Mesendoderm (in vitro differentiated cells): ENCODE measurements around the gene ZBED2.

Experiments
- DNase-seq: peaks from one replicate; pipeline ENCODE4 v3.0.0; 2013
- H2AK5ac ChIP-seq: 2 replicates; pipeline ENCODE4 v1.6.1; 2013; ENCODE audit warnings: low read length, inconsistent platforms
- H2BK120ac ChIP-seq: 2 replicates; pipeline ENCODE4 v1.6.1; 2013; ENCODE audit warnings: low read depth, mild to moderate bottlenecking, low read length, moderate library complexity, mixed read lengths
- H2BK15ac ChIP-seq: replicated peaks from 2 replicates; pipeline ENCODE4 v1.6.1; 2013; ENCODE audit warnings: low read depth, mild to moderate bottlenecking, moderate library complexity
- H2BK5ac ChIP-seq: 2 replicates; pipeline ENCODE4 v1.6.1; 2013; ENCODE audit warnings: low read length, inconsistent platforms
- H3K18ac ChIP-seq: 2 replicates; pipeline ENCODE4 v1.6.1; 2013; ENCODE audit warnings: mild to moderate bottlenecking, low read length, mixed read lengths
- H3K23ac ChIP-seq: one replicate; pipeline ENCODE4 v1.6.1; 2013; ENCODE audit warnings: low read length
- H3K27ac ChIP-seq: 2 replicates; pipeline ENCODE4 v1.5.1; 2013; ENCODE audit warnings: low read depth, mild to moderate bottlenecking, inconsistent platforms, low read length, moderate library complexity
- H3K27me3 ChIP-seq: 2 replicates; pipeline ENCODE4 v1.6.1; 2013; ENCODE audit warnings: low read length, control low read depth, mild to moderate bottlenecking, inconsistent platforms; ENCODE audit not compliant: insufficient read depth, poor library complexity
- H3K36me3 ChIP-seq: 2 replicates; pipeline ENCODE4 v1.6.1; 2013; ENCODE audit warnings: low read length, inconsistent platforms; ENCODE audit not compliant: control insufficient read depth, insufficient read depth
- H3K4ac ChIP-seq: one replicate; pipeline ENCODE4 v1.6.1; 2013; ENCODE audit warnings: low read depth, mild to moderate bottlenecking, low read length, moderate library complexity
- H3K4me1 ChIP-seq: 2 replicates; pipeline ENCODE4 v1.6.1; 2013; ENCODE audit warnings: low read depth, low read length, inconsistent platforms; ENCODE audit not compliant: control insufficient read depth
- H3K4me2 ChIP-seq: 2 replicates; pipeline ENCODE4 v1.6.1; 2013; ENCODE audit warnings: low read length
- H3K4me3 ChIP-seq: 2 replicates; pipeline ENCODE4 v1.5.1; 2013; ENCODE audit warnings: mild to moderate bottlenecking, low read length
- H3K56ac ChIP-seq: one replicate; pipeline ENCODE4 v1.6.1; 2013; ENCODE audit warnings: low read length
- H3K79me1 ChIP-seq: 2 replicates; pipeline ENCODE4 v1.6.1; 2013; ENCODE audit warnings: low read length, inconsistent platforms
- H3K79me2 ChIP-seq: 2 replicates; pipeline ENCODE4 v1.6.1; 2013; ENCODE audit warnings: mild to moderate bottlenecking, low read length; ENCODE audit not compliant: control insufficient read depth, insufficient read depth
- H3K9ac ChIP-seq: 2 replicates; pipeline ENCODE4 v1.6.1; 2013; ENCODE audit warnings: low read length, inconsistent platforms
- H4K5ac ChIP-seq: one replicate; pipeline ENCODE4 v1.6.1; 2013; ENCODE audit warnings: low read length
- H4K8ac ChIP-seq: one replicate; pipeline ENCODE4 v1.6.1; 2013; ENCODE audit warnings: low read depth, mild to moderate bottlenecking, control low read depth, low read length, moderate library complexity
- WGBS: extraction: QIAGEN DNeasy Blood & Tissue Kit; methylation state at CpG from one replicate; pipeline ENCODE4 v1.1.7; 2013; ENCODE audit warnings: low lambda C conversion rate, missing lambda C conversion rate; ENCODE audit not compliant: insufficient coverage; ENCODE audit errors: extremely low coverage; 5-methylcytosine and 5-hydroxymethylcytosine counted together

ZBED2 gene

GRCh38 chr3:111616417-111617105 lies 21.4 kb upstream of the ZBED2 start:
- WGBS = no CpG with 5 or more reads among the region's 6 CpGs

GRCh38 chr3:111615880-111616279 lies 20.7 kb upstream of the ZBED2 start:
- H3K18ac ChIP-seq = no peak overlapping the region
- H4K8ac ChIP-seq = no peak overlapping the region
- H2BK120ac ChIP-seq = no peak overlapping the region
- no peak overlapping the region for H3K9ac ChIP-seq
- no peak overlapping the region for H2AK5ac ChIP-seq
- H3K36me3 ChIP-seq = no peaks in the 10 kb centered on the region
- no CpG with 5 or more reads among the region's 3 CpGs for WGBS
- H3K27ac ChIP-seq = no peak overlapping the region
- no peaks in the 10 kb centered on the region for H3K79me1 ChIP-seq
- H2BK15ac ChIP-seq = no peak overlapping the region
- no peak overlapping the region for H3K4me3 ChIP-seq
- H3K4me2 ChIP-seq = no peak overlapping the region
- H2BK5ac ChIP-seq = no peak overlapping the region
- DNase-seq = no peak
- H3K56ac ChIP-seq = no peak overlapping the region
- no peak overlapping the region for H4K5ac ChIP-seq
- no peaks in the 10 kb centered on the region for H3K79me2 ChIP-seq
- no peak overlapping the region for H3K4ac ChIP-seq
- H3K4me1 ChIP-seq = no peaks in the 10 kb centered on the region
- H3K23ac ChIP-seq = no peak overlapping the region
- H3K27me3 ChIP-seq = no peaks in the 10 kb centered on the region

More at GRCh38 chr3:111616417-111617105, 21.4 kb upstream of the ZBED2 start:
- H3K9ac ChIP-seq = no peak overlapping the region
- H3K4me2 ChIP-seq = no peak overlapping the region
- H2AK5ac ChIP-seq = no peak overlapping the region
- no peaks in the 10 kb centered on the region for H3K36me3 ChIP-seq
- no peak overlapping the region for H2BK15ac ChIP-seq
- no peaks in the 10 kb centered on the region for H3K4me1 ChIP-seq
- no peak overlapping the region for H3K4me3 ChIP-seq
- H3K79me2 ChIP-seq = no peaks in the 10 kb centered on the region
- H3K18ac ChIP-seq = no peak overlapping the region
- no peaks in the 10 kb centered on the region for H3K27me3 ChIP-seq
- H3K23ac ChIP-seq = no peak overlapping the region
- no peak overlapping the region for H3K56ac ChIP-seq
- no peak overlapping the region for H3K27ac ChIP-seq
- no peak overlapping the region for H4K5ac ChIP-seq
- no peak overlapping the region for H2BK120ac ChIP-seq
- H4K8ac ChIP-seq = no peak overlapping the region
- no peaks in the 10 kb centered on the region for H3K79me1 ChIP-seq
- no peak overlapping the region for H2BK5ac ChIP-seq
- DNase-seq = no peak
- no peak overlapping the region for H3K4ac ChIP-seq

- DNase-seq = no peak
- Histone ChIP-seq H2BK15ac (no peak overlapping the region), H3K4me3 (no peak overlapping the region), H3K18ac (no peak overlapping the region), H3K4ac (no peak overlapping the region), H3K27me3 (no peaks in the 10 kb centered on the region), H2BK120ac (no peak overlapping the region), H3K79me1 (no peaks in the 10 kb centered on the region), H3K27ac (no peak overlapping the region), H3K9ac (no peak overlapping the region), H4K5ac (no peak overlapping the region), H3K36me3 (no peaks in the 10 kb centered on the region), H2BK5ac (no peak overlapping the region), H3K4me1 (no peaks in the 10 kb centered on the region), H3K4me2 (no peak overlapping the region), H2AK5ac (no peak overlapping the region), H3K23ac (no peak overlapping the region), H4K8ac (no peak overlapping the region), H3K79me2 (no peaks in the 10 kb centered on the region), H3K56ac (no peak overlapping the region)
- no CpG with 5 or more reads among the region's 1 CpG for WGBS
Measured at GRCh38 chr3:111613294-111613693, 18.1 kb upstream of the ZBED2 start.

- Histone ChIP-seq H2BK5ac (no peak overlapping the region), H3K4ac (no peak overlapping the region), H3K27me3 (no peaks in the 10 kb centered on the region), H3K27ac (no peak overlapping the region), H3K36me3 (no peaks in the 10 kb centered on the region), H3K4me3 (no peak overlapping the region), H3K4me1 (no peaks in the 10 kb centered on the region), H3K79me1 (no peaks in the 10 kb centered on the region), H3K79me2 (no peaks in the 10 kb centered on the region), H2BK120ac (no peak overlapping the region), H4K5ac (no peak overlapping the region), H3K56ac (no peak overlapping the region), H3K4me2 (no peak overlapping the region), H3K18ac (no peak overlapping the region), H4K8ac (no peak overlapping the region), H2BK15ac (no peak overlapping the region), H3K23ac (no peak overlapping the region), H2AK5ac (no peak overlapping the region), H3K9ac (no peak overlapping the region)
- no peak for DNase-seq
- WGBS = no CpG with 5 or more reads among the region's 8 CpGs
Measured at GRCh38 chr3:111610612-111611054, 15.5 kb upstream of the ZBED2 start.

GRCh38 chr3:111610189-111610588 lies 15.0 kb upstream of the ZBED2 start:
- H2BK15ac ChIP-seq = no peak overlapping the region
- H3K4me3 ChIP-seq = no peak overlapping the region
- H3K56ac ChIP-seq = no peak overlapping the region
- no peaks in the 10 kb centered on the region for H3K27me3 ChIP-seq
- H4K8ac ChIP-seq = no peak overlapping the region
- H2BK5ac ChIP-seq = no peak overlapping the region
- H3K9ac ChIP-seq = no peak overlapping the region
- H3K4me1 ChIP-seq = no peaks in the 10 kb centered on the region
- H3K4me2 ChIP-seq = no peak overlapping the region
- H2AK5ac ChIP-seq = no peak overlapping the region
- H2BK120ac ChIP-seq = no peak overlapping the region
- H3K18ac ChIP-seq = no peak overlapping the region
- H3K79me2 ChIP-seq = no peaks in the 10 kb centered on the region
- H3K36me3 ChIP-seq = no peaks in the 10 kb centered on the region
- no peak for DNase-seq
- H3K23ac ChIP-seq = no peak overlapping the region
- no CpG with 5 or more reads among the region's 5 CpGs for WGBS
- no peak overlapping the region for H3K4ac ChIP-seq
- no peaks in the 10 kb centered on the region for H3K79me1 ChIP-seq
- no peak overlapping the region for H3K27ac ChIP-seq
- no peak overlapping the region for H4K5ac ChIP-seq

- H3K79me1 ChIP-seq = no peaks in the 10 kb centered on the region
- WGBS = no CpG with 5 or more reads among the region's 2 CpGs
Measured at GRCh38 chr3:111609700-111610099, 14.6 kb upstream of the ZBED2 start.

More at GRCh38 chr3:111609700-111610099, 14.6 kb upstream of the ZBED2 start:
- Histone ChIP-seq H3K4me3 (no peak overlapping the region), H3K4me1 (no peaks in the 10 kb centered on the region), H3K56ac (no peak overlapping the region), H2BK5ac (no peak overlapping the region), H2BK120ac (no peak overlapping the region), H4K8ac (no peak overlapping the region), H3K79me2 (no peaks in the 10 kb centered on the region), H3K9ac (no peak overlapping the region), H3K36me3 (no peaks in the 10 kb centered on the region), H3K4me2 (no peak overlapping the region), H3K4ac (no peak overlapping the region), H2AK5ac (no peak overlapping the region), H3K27ac (no peak overlapping the region), H3K23ac (no peak overlapping the region), H3K18ac (no peak overlapping the region), H3K27me3 (no peaks in the 10 kb centered on the region), H2BK15ac (no peak overlapping the region), H4K5ac (no peak overlapping the region)
- DNase-seq = no peak
